Measurements from ENCODE around the gene DOCK7.

DNA sequence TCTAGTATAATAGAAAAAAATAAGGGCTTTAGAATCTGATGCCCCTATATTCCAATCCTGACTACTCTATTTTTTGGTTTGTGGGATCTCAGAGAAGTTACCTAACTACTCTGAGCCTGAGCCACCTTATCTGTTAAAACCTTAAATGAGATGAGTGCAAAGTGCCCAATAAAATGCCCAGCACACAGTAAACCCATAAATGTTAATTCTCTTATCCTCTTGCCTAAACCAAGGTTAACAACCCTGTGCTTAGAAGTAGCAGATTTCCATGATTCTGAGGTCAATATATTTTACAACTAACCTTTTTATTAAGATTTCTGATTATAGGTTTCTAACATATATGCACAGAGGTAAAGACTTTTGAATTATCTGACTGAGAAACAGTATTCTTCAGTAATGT lies 35.8 kb downstream of the DOCK7 start:
- no peak for TF ChIP-seq CTCF (IDR thresholded peaks at IDR 0.05; ENCODE audit: insufficient read depth, low read length, poor library complexity, severe bottlenecking)
- no peak for TF ChIP-seq EZH2phosphoT487 (conservative IDR thresholded peaks at IDR 0.05; ENCODE audit: low read length)

Data from SU-DHL-6 (cell line).